Measurements from ENCODE around the gene POLR2J. TPM values are rescaled to one million over a fixed set of nuclear protein-coding genes. Genes with fewer than 3 reads are reported as not detected.
A peak's percentile ranks its signal among the peaks of the same experiment; 100 is the strongest.
"Not testable (repeated sequence)": the region's sequence is repeated elsewhere in the genome, so short reads cannot be mapped to it uniquely, and the experiment has no call there.

The POLR2J gene
- polyA plus RNA-seq (ENCODE audit: insufficient read length): 33.3 TPM

- peak; percentile 21 for DNase-seq
Observed at GRCh38 chr7:102478314-102479208, at the start of gene POLR2J. Gene POLR2J, minus strand, starts transcription at chr7:102478922. Its CDS starts 62 bp downstream, at chr7:102478860.

- DNase-seq: not testable (repeated sequence)
Observed at GRCh38 chr7:102527822-102528793, 49.4 kb upstream of the POLR2J start.

- not testable (repeated sequence) for DNase-seq
Observed at GRCh38 chr7:102527182-102527581, 48.5 kb upstream of the POLR2J start.

GRCh38 chr7:102524803-102525202, 46.1 kb upstream of the POLR2J start:
- DNase-seq: not testable (repeated sequence)

- DNase-seq: not testable (repeated sequence)
Observed at GRCh38 chr7:102520797-102521196, 42.1 kb upstream of the POLR2J start.

- DNase-seq: peak; percentile 6
Observed at GRCh38 chr7:102517550-102518147, 38.9 kb upstream of the POLR2J start, which contains the start of gene RASA4B. Gene RASA4B, minus strand, starts transcription at chr7:102517777. Its CDS starts 67 bp downstream, at chr7:102517710.

GRCh38 chr7:102516951-102517350, 38.2 kb upstream of the POLR2J start:
- not testable (repeated sequence) for DNase-seq

- not testable (repeated sequence) for DNase-seq
Observed at GRCh38 chr7:102515889-102516288, 37.2 kb upstream of the POLR2J start.

- DNase-seq: not testable (repeated sequence)
Observed at GRCh38 chr7:102514881-102515721, 36.4 kb upstream of the POLR2J start.

- DNase-seq: peak; percentile 97
Observed at GRCh38 chr7:102512642-102513221, 34.0 kb upstream of the POLR2J start.

GRCh38 chr7:102511860-102512522, 33.3 kb upstream of the POLR2J start:
- not testable (repeated sequence) for DNase-seq

GRCh38 chr7:102510575-102510974, 31.9 kb upstream of the POLR2J start:
- not testable (repeated sequence) for DNase-seq

- DNase-seq: not testable (repeated sequence)
Observed at GRCh38 chr7:102507410-102508088, 28.8 kb upstream of the POLR2J start.

GRCh38 chr7:102505298-102506185, 26.8 kb upstream of the POLR2J start:
- not testable (repeated sequence) for DNase-seq

GRCh38 chr7:102503141-102503540, 24.4 kb upstream of the POLR2J start:
- not testable (repeated sequence) for DNase-seq

GRCh38 chr7:102498321-102498720, 19.6 kb upstream of the POLR2J start:
- DNase-seq: not testable (repeated sequence)

- not testable (repeated sequence) for DNase-seq
Observed at GRCh38 chr7:102497308-102497707, 18.6 kb upstream of the POLR2J start.

GRCh38 chr7:102496861-102497260, 18.1 kb upstream of the POLR2J start:
- DNase-seq: not testable (repeated sequence)

Measured in hindlimb muscle (tissue), 1 donor.